Inferior parietal cortex (tissue), 1 donor: ENCODE results near the gene EEF2KMT.
A peak's percentile ranks its signal among the peaks of the same experiment; 100 is the strongest.
"Not testable (repeated sequence)": the region's sequence is repeated elsewhere in the genome, so short reads cannot be mapped to it uniquely, and the experiment has no call there.

ENCODE experiments used
- DNase-seq: peaks from one replicate; pipeline ENCODE4 v3.0.0-alpha.2; 2016; ENCODE audit errors: extremely low spot score

EEF2KMT gene

GRCh38 chr16:5095145-5095830 is 2.3 kb downstream of the EEF2KMT start:
- DNase-seq: peak; percentile 25

GRCh38 chr16:5093746-5094145 is 3.8 kb downstream of the EEF2KMT start:
- DNase-seq: not testable (repeated sequence)

GRCh38 chr16:5093081-5093480 is 4.5 kb downstream of the EEF2KMT start:
- not testable (repeated sequence) for DNase-seq

- not testable (repeated sequence) for DNase-seq
These were observed 7.0 kb downstream of the EEF2KMT start for GRCh38 chr16:5090592-5090991.

GRCh38 chr16:5089911-5090555 is 7.6 kb downstream of the EEF2KMT start:
- not testable (repeated sequence) for DNase-seq

- not testable (repeated sequence) for DNase-seq
These were observed 8.7 kb downstream of the EEF2KMT start for GRCh38 chr16:5088936-5089335.

- not testable (repeated sequence) for DNase-seq
These were observed 9.4 kb downstream of the EEF2KMT start for GRCh38 chr16:5088086-5088790.

GRCh38 chr16:5085716-5086115 is 11.9 kb downstream of the EEF2KMT start:
- DNase-seq: not testable (repeated sequence)

- peak; percentile 59 for DNase-seq
These were observed 12.8 kb downstream of the EEF2KMT start for GRCh38 chr16:5084802-5085201.

GRCh38 chr16:5084099-5084731 is 13.4 kb downstream of the EEF2KMT start:
- DNase-seq: not testable (repeated sequence)

GRCh38 chr16:5083646-5084045 is 13.9 kb downstream of the EEF2KMT start:
- not testable (repeated sequence) for DNase-seq

- not testable (repeated sequence) for DNase-seq
These were observed 16.6 kb downstream of the EEF2KMT start for GRCh38 chr16:5080996-5081395.

- DNase-seq: not testable (repeated sequence)
These were observed 17.1 kb downstream of the EEF2KMT start for GRCh38 chr16:5080461-5080860.

GRCh38 chr16:5078626-5079025 is 19.0 kb downstream of the EEF2KMT start:
- no peak for DNase-seq

GRCh38 chr16:5077304-5077703 is 20.3 kb downstream of the EEF2KMT start:
- no peak for DNase-seq

- DNase-seq: no peak
These were observed 22.0 kb downstream of the EEF2KMT start for GRCh38 chr16:5075637-5076036.

- DNase-seq: not testable (repeated sequence)
These were observed 23.8 kb downstream of the EEF2KMT start for GRCh38 chr16:5073771-5074170.

GRCh38 chr16:5073279-5073629 is 24.3 kb downstream of the EEF2KMT start:
- no peak for DNase-seq

GRCh38 chr16:5072334-5073278 is 25.0 kb downstream of the EEF2KMT start:
- DNase-seq: no peak

- peak; percentile 92 for DNase-seq
These were observed 25.8 kb downstream of the EEF2KMT start, which contains the start of gene ALG1 for GRCh38 chr16:5071681-5072333. ALG1 (plus strand) TSS chr16:5071843; CDS start chr16:5071850, 7 bp downstream.

- no peak for DNase-seq
These were observed 26.3 kb downstream of the EEF2KMT start for GRCh38 chr16:5071341-5071680.
